HG02678 (cell line): ENCODE measurements around the gene SUPT4H1.

Source experiments
- ATAC-seq: cut with Tn5 transposase; IDR thresholded peaks from one replicate; pipeline ENCODE4 v1.9.1; 2021; ENCODE audit warnings: mild to moderate bottlenecking, moderate library complexity; ENCODE audit not compliant: unreplicated experiment

The SUPT4H1 gene

GRCh38 chr17:58307468-58308172 is 44.4 kb downstream of the SUPT4H1 start:
- no peak for ATAC-seq

GRCh38 chr17:58306131-58306951 is 45.7 kb downstream of the SUPT4H1 start:
- no peak for ATAC-seq

- ATAC-seq = no peak
Measured at GRCh38 chr17:58305626-58306025, 46.4 kb downstream of the SUPT4H1 start.

GRCh38 chr17:58304750-58305486 is 47.1 kb downstream of the SUPT4H1 start:
- no peak for ATAC-seq

GRCh38 chr17:58303971-58304749 is 47.8 kb downstream of the SUPT4H1 start:
- ATAC-seq = no peak

- no peak for ATAC-seq
Measured at GRCh38 chr17:58302919-58303585, 48.9 kb downstream of the SUPT4H1 start.

- no peak for ATAC-seq
Measured at GRCh38 chr17:58302171-58302918, 49.7 kb downstream of the SUPT4H1 start.

GRCh38 chr17:58301504-58302150 is 50.4 kb downstream of the SUPT4H1 start:
- ATAC-seq = no peak

- ATAC-seq = no peak
Measured at GRCh38 chr17:58300336-58300735, 51.7 kb downstream of the SUPT4H1 start.
